ENCODE data around the gene EDNRA.

DNA sequence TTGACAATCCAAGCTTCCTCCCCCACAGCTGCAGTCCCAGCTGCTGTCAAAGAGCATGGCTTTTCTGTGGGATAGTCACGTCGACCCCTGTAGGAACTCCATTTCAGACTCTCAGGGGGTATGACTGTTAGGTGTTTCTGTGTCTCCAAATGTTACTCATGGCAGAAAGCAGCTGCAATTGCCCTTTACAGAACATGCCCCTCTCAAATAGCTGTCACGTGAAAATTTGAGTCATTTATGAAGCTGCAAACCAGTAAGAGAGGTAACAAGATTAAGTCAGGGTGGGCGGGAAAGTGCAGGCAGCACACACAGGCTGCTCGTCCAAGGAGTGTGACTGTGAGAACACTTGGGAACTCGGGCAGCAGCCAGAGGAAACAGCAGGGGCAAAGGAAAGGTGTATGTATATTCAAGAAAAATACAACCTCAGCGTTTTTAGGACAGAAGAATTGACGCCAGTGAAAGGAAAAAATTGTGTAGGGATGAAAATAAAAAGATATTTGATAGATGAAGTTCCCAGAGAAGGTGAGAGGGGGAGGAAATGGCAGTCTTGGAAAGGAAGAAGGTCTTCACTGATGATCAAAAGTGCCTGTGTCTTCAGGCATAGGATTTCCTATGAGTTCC is 69.8 kb downstream of the EDNRA start:
- TF ChIP-seq POLR2A (IDR thresholded peaks at IDR 0.05; ENCODE audit: low read depth, low read length) (no peak), TAF1 (IDR thresholded peaks at IDR 0.05; ENCODE audit: borderline replicate concordance, low read depth, low read length) (no peak), POLR2AphosphoS5 (IDR thresholded peaks at IDR 0.05; ENCODE audit: low read depth, low read length) (no peak)

Measured in GM12892 (cell line).